Esophagus squamous epithelium (tissue), 4 donors: ENCODE data around the gene CHPF2.

Experiments
- POLR2A ChIP-seq, 4 donors: fragments of 450-650 bp; IDR thresholded peaks; one replicate each; pipeline ENCODE4 v1.6.1; 2017; ENCODE audit warnings: antibody characterized with exemption in 4 of 4, mild to moderate bottlenecking in 4 of 4, moderate library complexity in 3 of 4
- TF ChIP-seq, protein P1 (sequence below), 6 experiments: fragments of 450-650 bp in 4 of 6; fragments of 200-600 bp in 2 of 6; sonication (generic) in 2 of 6; IDR thresholded peaks; one replicate each; pipeline ENCODE4 v1.5.1; 2016 to 2019; ENCODE audit warnings: antibody characterized with exemption in 6 of 6, mild to moderate bottlenecking in 4 of 6, moderate library complexity in 4 of 6

DNA sequence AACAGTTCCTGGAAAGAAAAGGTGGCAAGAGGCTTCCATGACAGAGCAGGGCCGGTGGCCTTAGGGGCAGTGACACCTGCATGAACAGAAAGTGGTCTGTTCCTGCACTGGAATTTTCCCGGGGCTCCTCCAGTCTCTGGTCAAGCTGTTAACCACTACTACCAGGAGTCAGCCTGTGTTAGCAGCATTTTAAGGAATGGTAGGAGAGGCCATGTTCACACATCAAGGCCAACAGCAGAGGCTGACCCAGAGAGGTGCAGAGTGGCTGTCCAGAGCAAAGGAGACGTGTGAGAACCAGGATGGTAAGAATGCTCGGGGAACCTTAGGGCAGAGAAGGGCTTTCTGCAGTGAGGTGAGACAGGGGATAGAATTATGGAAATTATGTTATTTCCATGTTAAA lies 30.5 kb upstream of the CHPF2 start:
- TF ChIP-seq, protein P1, sequence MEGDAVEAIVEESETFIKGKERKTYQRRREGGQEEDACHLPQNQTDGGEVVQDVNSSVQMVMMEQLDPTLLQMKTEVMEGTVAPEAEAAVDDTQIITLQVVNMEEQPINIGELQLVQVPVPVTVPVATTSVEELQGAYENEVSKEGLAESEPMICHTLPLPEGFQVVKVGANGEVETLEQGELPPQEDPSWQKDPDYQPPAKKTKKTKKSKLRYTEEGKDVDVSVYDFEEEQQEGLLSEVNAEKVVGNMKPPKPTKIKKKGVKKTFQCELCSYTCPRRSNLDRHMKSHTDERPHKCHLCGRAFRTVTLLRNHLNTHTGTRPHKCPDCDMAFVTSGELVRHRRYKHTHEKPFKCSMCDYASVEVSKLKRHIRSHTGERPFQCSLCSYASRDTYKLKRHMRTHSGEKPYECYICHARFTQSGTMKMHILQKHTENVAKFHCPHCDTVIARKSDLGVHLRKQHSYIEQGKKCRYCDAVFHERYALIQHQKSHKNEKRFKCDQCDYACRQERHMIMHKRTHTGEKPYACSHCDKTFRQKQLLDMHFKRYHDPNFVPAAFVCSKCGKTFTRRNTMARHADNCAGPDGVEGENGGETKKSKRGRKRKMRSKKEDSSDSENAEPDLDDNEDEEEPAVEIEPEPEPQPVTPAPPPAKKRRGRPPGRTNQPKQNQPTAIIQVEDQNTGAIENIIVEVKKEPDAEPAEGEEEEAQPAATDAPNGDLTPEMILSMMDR (IDR thresholded peaks at IDR 0.05) = no peak
- no peak for TF ChIP-seq POLR2A (IDR thresholded peaks at IDR 0.05)
